Nephron (organoid): ENCODE data around the gene DOCK6.

Experiments
- H3K27ac Mint-ChIP-seq, 3 experiments: 2 replicates each; pipeline ENCODE4 v1.8.0; 2020; ENCODE audit warnings: mixed read lengths in 3 of 3, mild to moderate bottlenecking in 2 of 3, moderate library complexity in 1 of 3
- H3K27me3 Mint-ChIP-seq: 2 replicates; pipeline ENCODE4 v1.8.0; 2021; ENCODE audit warnings: low read depth, mild to moderate bottlenecking, moderate library complexity, mixed read lengths
- H3K36me3 Mint-ChIP-seq: 2 replicates; pipeline ENCODE4 v1.8.0; 2020; ENCODE audit warnings: low read depth, mixed read lengths
- H3K4me1 Mint-ChIP-seq: 2 replicates; pipeline ENCODE4 v1.8.0; 2020; ENCODE audit warnings: mixed read lengths
- H3K4me3 Mint-ChIP-seq, 3 experiments: 2 replicates each; pipeline ENCODE4 v1.8.0; 2020; ENCODE audit warnings: mild to moderate bottlenecking in 3 of 3, mixed read lengths in 3 of 3, moderate library complexity in 2 of 3
- H3K9me3 Mint-ChIP-seq: 2 replicates; pipeline ENCODE4 v1.8.0; 2020; ENCODE audit warnings: mixed read lengths
- TF ChIP-seq, protein P1 (sequence below), 3 experiments: fragments of 200-600 bp; sonication (generic); IDR thresholded peaks; one replicate each; pipeline ENCODE4 v1.5.0; 2021; ENCODE audit warnings: antibody characterized with exemption in 3 of 3; ENCODE audit not compliant: unreplicated experiment in 3 of 3

The DOCK6 gene

DNA sequence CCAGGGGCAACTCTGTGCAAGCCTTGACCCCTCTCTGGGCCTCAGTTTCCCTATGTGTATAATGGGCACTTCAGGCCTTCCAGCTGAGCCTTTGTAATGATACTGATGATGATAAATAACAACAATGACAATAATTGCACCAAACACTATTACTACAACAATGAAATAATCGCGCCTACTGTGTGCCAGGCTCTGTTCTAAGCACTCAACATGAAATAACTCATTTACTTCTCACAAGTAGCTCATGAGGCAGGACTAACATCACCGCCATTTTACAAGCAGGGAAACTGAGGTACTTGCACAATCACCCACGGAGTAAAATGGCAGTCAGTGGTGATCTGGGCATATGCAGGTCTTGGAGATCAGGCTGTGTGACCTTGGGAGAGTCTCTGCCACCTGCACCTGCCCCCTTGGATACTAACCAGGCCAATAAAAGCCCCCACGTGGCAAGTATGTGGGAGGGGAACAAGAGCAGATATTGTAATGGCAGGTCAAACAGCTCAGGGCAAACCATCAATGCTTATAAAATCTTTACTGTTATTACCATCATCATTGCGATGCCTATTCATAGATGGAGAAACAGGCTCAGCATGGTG, 23.4 kb downstream of the DOCK6 start:
- H3K4me1 Mint-ChIP-seq, result peaks cover 4% of the 10 kb centered on the region
- TF ChIP-seq, protein P1, sequence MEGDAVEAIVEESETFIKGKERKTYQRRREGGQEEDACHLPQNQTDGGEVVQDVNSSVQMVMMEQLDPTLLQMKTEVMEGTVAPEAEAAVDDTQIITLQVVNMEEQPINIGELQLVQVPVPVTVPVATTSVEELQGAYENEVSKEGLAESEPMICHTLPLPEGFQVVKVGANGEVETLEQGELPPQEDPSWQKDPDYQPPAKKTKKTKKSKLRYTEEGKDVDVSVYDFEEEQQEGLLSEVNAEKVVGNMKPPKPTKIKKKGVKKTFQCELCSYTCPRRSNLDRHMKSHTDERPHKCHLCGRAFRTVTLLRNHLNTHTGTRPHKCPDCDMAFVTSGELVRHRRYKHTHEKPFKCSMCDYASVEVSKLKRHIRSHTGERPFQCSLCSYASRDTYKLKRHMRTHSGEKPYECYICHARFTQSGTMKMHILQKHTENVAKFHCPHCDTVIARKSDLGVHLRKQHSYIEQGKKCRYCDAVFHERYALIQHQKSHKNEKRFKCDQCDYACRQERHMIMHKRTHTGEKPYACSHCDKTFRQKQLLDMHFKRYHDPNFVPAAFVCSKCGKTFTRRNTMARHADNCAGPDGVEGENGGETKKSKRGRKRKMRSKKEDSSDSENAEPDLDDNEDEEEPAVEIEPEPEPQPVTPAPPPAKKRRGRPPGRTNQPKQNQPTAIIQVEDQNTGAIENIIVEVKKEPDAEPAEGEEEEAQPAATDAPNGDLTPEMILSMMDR (IDR thresholded peaks at IDR 0.05; ENCODE audit: unreplicated experiment in 3 of 3), result no peak
- H3K27ac Mint-ChIP-seq, result no peak overlapping the region
- no peaks in the 10 kb centered on the region for H3K9me3 Mint-ChIP-seq
- peaks cover 16% of the 10 kb centered on the region for H3K36me3 Mint-ChIP-seq
- no peaks in the 10 kb centered on the region for H3K27me3 Mint-ChIP-seq
- H3K4me3 Mint-ChIP-seq, result no peak overlapping the region

DNA sequence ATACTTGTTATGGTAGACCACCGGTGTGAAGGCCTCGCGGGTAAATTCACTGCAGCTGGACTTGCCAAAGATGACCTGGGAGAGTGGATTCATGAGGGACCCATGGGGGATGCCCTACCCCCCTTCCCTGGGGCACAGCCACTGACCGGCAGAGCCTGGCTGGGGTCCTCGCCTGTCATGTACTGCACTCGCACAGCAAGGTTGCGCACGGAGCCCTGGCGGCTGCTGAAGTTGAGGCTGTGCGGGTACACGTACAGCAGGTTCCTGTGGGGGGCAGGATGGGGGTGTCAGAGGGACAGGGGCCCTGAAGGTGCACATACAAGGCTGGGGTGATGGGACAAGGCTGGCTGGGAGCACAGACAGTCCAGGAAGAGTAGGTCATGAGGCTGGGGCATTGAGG, 24.3 kb downstream of the DOCK6 start:
- H3K27me3 Mint-ChIP-seq, result no peaks in the 10 kb centered on the region
- H3K4me1 Mint-ChIP-seq, result no peaks in the 10 kb centered on the region
- H3K36me3 Mint-ChIP-seq, result peaks cover 16% of the 10 kb centered on the region
- TF ChIP-seq, protein P1 (IDR thresholded peaks at IDR 0.05; ENCODE audit: unreplicated experiment in 3 of 3), result no peak
- no peak overlapping the region for H3K27ac Mint-ChIP-seq
- no peaks in the 10 kb centered on the region for H3K9me3 Mint-ChIP-seq
- no peak overlapping the region for H3K4me3 Mint-ChIP-seq

GRCh38 chr19:11237321-11237720, 25.0 kb downstream of the DOCK6 start:
- no peaks in the 10 kb centered on the region for H3K9me3 Mint-ChIP-seq
- no peaks in the 10 kb centered on the region for H3K27me3 Mint-ChIP-seq
- TF ChIP-seq, protein P1 (IDR thresholded peaks at IDR 0.05; ENCODE audit: unreplicated experiment in 3 of 3), result no peak
- H3K27ac Mint-ChIP-seq, result no peak overlapping the region
- peaks cover 16% of the 10 kb centered on the region for H3K36me3 Mint-ChIP-seq
- no peaks in the 10 kb centered on the region for H3K4me1 Mint-ChIP-seq
- H3K4me3 Mint-ChIP-seq, result no peak overlapping the region

GRCh38 chr19:11236324-11237301, 25.7 kb downstream of the DOCK6 start:
- Mint-ChIP-seq H3K27ac (no peak overlapping the region), H3K9me3 (no peaks in the 10 kb centered on the region), H3K4me3 (no peak overlapping the region), H3K36me3 (peaks cover 21% of the 10 kb centered on the region), H3K4me1 (no peaks in the 10 kb centered on the region), H3K27me3 (no peaks in the 10 kb centered on the region)
- TF ChIP-seq, protein P1 (IDR thresholded peaks at IDR 0.05; ENCODE audit: unreplicated experiment in 3 of 3), result no peak

- TF ChIP-seq, protein P1 (IDR thresholded peaks at IDR 0.05; ENCODE audit: unreplicated experiment in 3 of 3), result no peak
- Mint-ChIP-seq H3K27me3 (no peaks in the 10 kb centered on the region), H3K4me1 (no peaks in the 10 kb centered on the region), H3K9me3 (no peaks in the 10 kb centered on the region), H3K4me3 (no peak overlapping the region), H3K36me3 (peaks cover 26% of the 10 kb centered on the region), H3K27ac (no peak overlapping the region)
These were observed 27.7 kb downstream of the DOCK6 start for GRCh38 chr19:11234486-11235075.
